Measurements from ENCODE around the gene ENPP3.

Gene ENPP3

GRCh38 chr6:131680868-131681267 is 43.8 kb downstream of the ENPP3 start:
- Histone ChIP-seq H3K36me3 (ENCODE audit: control insufficient read depth in 1 of 2, insufficient read depth in 2 of 2, low read length in 2 of 2) (no peaks in the 10 kb centered on the region), H3K27me3 (ENCODE audit: control insufficient read depth in 1 of 2, insufficient read depth in 2 of 2, low read length in 2 of 2) (no peaks in the 10 kb centered on the region), H3K27ac (ENCODE audit: low read depth, low read length) (no peak overlapping the region), H3K4me1 (ENCODE audit: control insufficient read depth in 1 of 2, insufficient read depth in 2 of 2, low read length in 2 of 2) (no peaks in the 10 kb centered on the region), H3K4me3 (ENCODE audit: low read depth in 1 of 2, low read length in 2 of 2) (no peak overlapping the region), H3K9me3 (ENCODE audit: control insufficient read depth in 1 of 2, low read length in 2 of 2) (no peaks in the 10 kb centered on the region), H3K9ac (ENCODE audit: low read depth in 1 of 2, low read length in 2 of 2) (no peak overlapping the region)

- H3K9me3 ChIP-seq (ENCODE audit: control insufficient read depth in 1 of 2, low read length in 2 of 2): no peaks in the 10 kb centered on the region
- no peak overlapping the region for H3K27ac ChIP-seq (ENCODE audit: low read depth, low read length)
- H3K9ac ChIP-seq (ENCODE audit: low read depth in 1 of 2, low read length in 2 of 2): no peak overlapping the region
- no peaks in the 10 kb centered on the region for H3K36me3 ChIP-seq (ENCODE audit: control insufficient read depth in 1 of 2, insufficient read depth in 2 of 2, low read length in 2 of 2)
- no peaks in the 10 kb centered on the region for H3K4me1 ChIP-seq (ENCODE audit: control insufficient read depth in 1 of 2, insufficient read depth in 2 of 2, low read length in 2 of 2)
- no peak overlapping the region for H3K4me3 ChIP-seq (ENCODE audit: low read depth in 1 of 2, low read length in 2 of 2)
- H3K27me3 ChIP-seq (ENCODE audit: control insufficient read depth in 1 of 2, insufficient read depth in 2 of 2, low read length in 2 of 2): no peaks in the 10 kb centered on the region
Measured at GRCh38 chr6:131681585-131681984, 44.5 kb downstream of the ENPP3 start.

- H3K36me3 ChIP-seq (ENCODE audit: control insufficient read depth in 1 of 2, insufficient read depth in 2 of 2, low read length in 2 of 2): no peaks in the 10 kb centered on the region
- H3K4me1 ChIP-seq (ENCODE audit: control insufficient read depth in 1 of 2, insufficient read depth in 2 of 2, low read length in 2 of 2): no peaks in the 10 kb centered on the region
- no peak overlapping the region for H3K4me3 ChIP-seq (ENCODE audit: low read depth in 1 of 2, low read length in 2 of 2)
- H3K27ac ChIP-seq (ENCODE audit: low read depth, low read length): no peak overlapping the region
- H3K27me3 ChIP-seq (ENCODE audit: control insufficient read depth in 1 of 2, insufficient read depth in 2 of 2, low read length in 2 of 2): no peaks in the 10 kb centered on the region
- no peak overlapping the region for H3K9ac ChIP-seq (ENCODE audit: low read depth in 1 of 2, low read length in 2 of 2)
- H3K9me3 ChIP-seq (ENCODE audit: control insufficient read depth in 1 of 2, low read length in 2 of 2): no peaks in the 10 kb centered on the region
Measured at GRCh38 chr6:131682442-131682841, 45.3 kb downstream of the ENPP3 start.

GRCh38 chr6:131683479-131683878 is 46.4 kb downstream of the ENPP3 start:
- no peak overlapping the region for H3K27ac ChIP-seq (ENCODE audit: low read depth, low read length)
- H3K27me3 ChIP-seq (ENCODE audit: control insufficient read depth in 1 of 2, insufficient read depth in 2 of 2, low read length in 2 of 2): no peaks in the 10 kb centered on the region
- H3K9ac ChIP-seq (ENCODE audit: low read depth in 1 of 2, low read length in 2 of 2): no peak overlapping the region
- H3K36me3 ChIP-seq (ENCODE audit: control insufficient read depth in 1 of 2, insufficient read depth in 2 of 2, low read length in 2 of 2): no peaks in the 10 kb centered on the region
- H3K4me1 ChIP-seq (ENCODE audit: control insufficient read depth in 1 of 2, insufficient read depth in 2 of 2, low read length in 2 of 2): no peaks in the 10 kb centered on the region
- no peaks in the 10 kb centered on the region for H3K9me3 ChIP-seq (ENCODE audit: control insufficient read depth in 1 of 2, low read length in 2 of 2)
- H3K4me3 ChIP-seq (ENCODE audit: low read depth in 1 of 2, low read length in 2 of 2): no peak overlapping the region

- Histone ChIP-seq H3K4me1 (ENCODE audit: control insufficient read depth in 1 of 2, insufficient read depth in 2 of 2, low read length in 2 of 2) (no peaks in the 10 kb centered on the region), H3K9me3 (ENCODE audit: control insufficient read depth in 1 of 2, low read length in 2 of 2) (no peaks in the 10 kb centered on the region), H3K9ac (ENCODE audit: low read depth in 1 of 2, low read length in 2 of 2) (no peak overlapping the region), H3K27me3 (ENCODE audit: control insufficient read depth in 1 of 2, insufficient read depth in 2 of 2, low read length in 2 of 2) (no peaks in the 10 kb centered on the region), H3K4me3 (ENCODE audit: low read depth in 1 of 2, low read length in 2 of 2) (no peak overlapping the region), H3K36me3 (ENCODE audit: control insufficient read depth in 1 of 2, insufficient read depth in 2 of 2, low read length in 2 of 2) (no peaks in the 10 kb centered on the region), H3K27ac (ENCODE audit: low read depth, low read length) (no peak overlapping the region)
Measured at GRCh38 chr6:131685266-131685780, 48.2 kb downstream of the ENPP3 start.

GRCh38 chr6:131687022-131687421 is 49.9 kb downstream of the ENPP3 start:
- no peaks in the 10 kb centered on the region for H3K36me3 ChIP-seq (ENCODE audit: control insufficient read depth in 1 of 2, insufficient read depth in 2 of 2, low read length in 2 of 2)
- no peak overlapping the region for H3K27ac ChIP-seq (ENCODE audit: low read depth, low read length)
- no peaks in the 10 kb centered on the region for H3K9me3 ChIP-seq (ENCODE audit: control insufficient read depth in 1 of 2, low read length in 2 of 2)
- no peak overlapping the region for H3K4me3 ChIP-seq (ENCODE audit: low read depth in 1 of 2, low read length in 2 of 2)
- H3K9ac ChIP-seq (ENCODE audit: low read depth in 1 of 2, low read length in 2 of 2): no peak overlapping the region
- no peaks in the 10 kb centered on the region for H3K27me3 ChIP-seq (ENCODE audit: control insufficient read depth in 1 of 2, insufficient read depth in 2 of 2, low read length in 2 of 2)
- H3K4me1 ChIP-seq (ENCODE audit: control insufficient read depth in 1 of 2, insufficient read depth in 2 of 2, low read length in 2 of 2): no peaks in the 10 kb centered on the region

- no peaks in the 10 kb centered on the region for H3K36me3 ChIP-seq (ENCODE audit: control insufficient read depth in 1 of 2, insufficient read depth in 2 of 2, low read length in 2 of 2)
- H3K9ac ChIP-seq (ENCODE audit: low read depth in 1 of 2, low read length in 2 of 2): no peak overlapping the region
- H3K4me1 ChIP-seq (ENCODE audit: control insufficient read depth in 1 of 2, insufficient read depth in 2 of 2, low read length in 2 of 2): no peaks in the 10 kb centered on the region
Measured at GRCh38 chr6:131688286-131688685, 51.2 kb downstream of the ENPP3 start.

GRCh38 chr6:131692031-131692430 is 54.9 kb downstream of the ENPP3 start:
- H3K4me1 ChIP-seq (ENCODE audit: control insufficient read depth in 1 of 2, insufficient read depth in 2 of 2, low read length in 2 of 2): peaks cover 0 to 10% of the 10 kb centered on the region in 2 donors
- H3K9me3 ChIP-seq (ENCODE audit: control insufficient read depth in 1 of 2, low read length in 2 of 2): no peaks in the 10 kb centered on the region
- no peak overlapping the region for H3K27ac ChIP-seq (ENCODE audit: low read depth, low read length)
- no peaks in the 10 kb centered on the region for H3K27me3 ChIP-seq (ENCODE audit: control insufficient read depth in 1 of 2, insufficient read depth in 2 of 2, low read length in 2 of 2)
- H3K36me3 ChIP-seq (ENCODE audit: control insufficient read depth in 1 of 2, insufficient read depth in 2 of 2, low read length in 2 of 2): no peaks in the 10 kb centered on the region
- no peak overlapping the region for H3K9ac ChIP-seq (ENCODE audit: low read depth in 1 of 2, low read length in 2 of 2)
- no peak overlapping the region for H3K4me3 ChIP-seq (ENCODE audit: low read depth in 1 of 2, low read length in 2 of 2)

More at GRCh38 chr6:131688286-131688685, 51.2 kb downstream of the ENPP3 start:
- Histone ChIP-seq H3K9me3 (ENCODE audit: control insufficient read depth in 1 of 2, low read length in 2 of 2) (no peaks in the 10 kb centered on the region), H3K27ac (ENCODE audit: low read depth, low read length) (no peak overlapping the region), H3K4me3 (ENCODE audit: low read depth in 1 of 2, low read length in 2 of 2) (no peak overlapping the region), H3K27me3 (ENCODE audit: control insufficient read depth in 1 of 2, insufficient read depth in 2 of 2, low read length in 2 of 2) (no peaks in the 10 kb centered on the region)

GRCh38 chr6:131692589-131692988 is 55.5 kb downstream of the ENPP3 start:
- no peaks in the 10 kb centered on the region for H3K36me3 ChIP-seq (ENCODE audit: control insufficient read depth in 1 of 2, insufficient read depth in 2 of 2, low read length in 2 of 2)
- peaks cover 0 to 10% of the 10 kb centered on the region in 2 donors for H3K4me1 ChIP-seq (ENCODE audit: control insufficient read depth in 1 of 2, insufficient read depth in 2 of 2, low read length in 2 of 2)
- H3K27me3 ChIP-seq (ENCODE audit: control insufficient read depth in 1 of 2, insufficient read depth in 2 of 2, low read length in 2 of 2): no peaks in the 10 kb centered on the region
- H3K27ac ChIP-seq (ENCODE audit: low read depth, low read length): no peak overlapping the region
- H3K9ac ChIP-seq (ENCODE audit: low read depth in 1 of 2, low read length in 2 of 2): no peak overlapping the region
- no peak overlapping the region for H3K4me3 ChIP-seq (ENCODE audit: low read depth in 1 of 2, low read length in 2 of 2)
- no peaks in the 10 kb centered on the region for H3K9me3 ChIP-seq (ENCODE audit: control insufficient read depth in 1 of 2, low read length in 2 of 2)

GRCh38 chr6:131693384-131693783 is 56.3 kb downstream of the ENPP3 start:
- Histone ChIP-seq H3K36me3 (ENCODE audit: control insufficient read depth in 1 of 2, insufficient read depth in 2 of 2, low read length in 2 of 2) (no peaks in the 10 kb centered on the region), H3K27ac (ENCODE audit: low read depth, low read length) (no peak overlapping the region), H3K27me3 (ENCODE audit: control insufficient read depth in 1 of 2, insufficient read depth in 2 of 2, low read length in 2 of 2) (no peaks in the 10 kb centered on the region), H3K9me3 (ENCODE audit: control insufficient read depth in 1 of 2, low read length in 2 of 2) (no peaks in the 10 kb centered on the region), H3K9ac (ENCODE audit: low read depth in 1 of 2, low read length in 2 of 2) (no peak overlapping the region), H3K4me1 (ENCODE audit: control insufficient read depth in 1 of 2, insufficient read depth in 2 of 2, low read length in 2 of 2) (peaks cover 0 to 10% of the 10 kb centered on the region in 2 donors), H3K4me3 (ENCODE audit: low read depth in 1 of 2, low read length in 2 of 2) (no peak overlapping the region)

Measured in duodenal mucosa (tissue), 2 donors.